NOMO-1 treated with DMSO at 0.1 percent for 48 hours (cell line): ENCODE data around the gene HEYL.
A peak's percentile ranks its signal among the peaks of the same experiment; 100 is the strongest.

ENCODE experiments used
- DNase-seq: peaks from one replicate; lab custom pipeline; 2025; ENCODE audit not compliant: unreplicated experiment; lab: John Stamatoyannopoulos, UW

Gene HEYL

GRCh38 chr1:39668111-39668510 is 28.7 kb upstream of the HEYL start:
- no peak for DNase-seq

GRCh38 chr1:39666772-39667171 is 27.3 kb upstream of the HEYL start:
- DNase-seq: no peak

- DNase-seq: no peak
Observed at GRCh38 chr1:39663559-39663958, 24.1 kb upstream of the HEYL start.

GRCh38 chr1:39662861-39663260 is 23.4 kb upstream of the HEYL start:
- no peak for DNase-seq

GRCh38 chr1:39659538-39659937 is 20.1 kb upstream of the HEYL start:
- DNase-seq: no peak

GRCh38 chr1:39659110-39659509 is 19.7 kb upstream of the HEYL start:
- no peak for DNase-seq

- DNase-seq: peak; percentile 71
Observed at GRCh38 chr1:39657923-39658485, 18.6 kb upstream of the HEYL start.

- no peak for DNase-seq
Observed at GRCh38 chr1:39657402-39657801, 18.0 kb upstream of the HEYL start.

- no peak for DNase-seq
Observed at GRCh38 chr1:39656391-39656790, 16.9 kb upstream of the HEYL start.

- DNase-seq: no peak
Observed at GRCh38 chr1:39655578-39656268, 16.3 kb upstream of the HEYL start.

GRCh38 chr1:39654291-39654690 is 14.8 kb upstream of the HEYL start:
- no peak for DNase-seq

- peak; percentile 47 for DNase-seq
Observed at GRCh38 chr1:39653546-39654031, 14.1 kb upstream of the HEYL start.

GRCh38 chr1:39652554-39652953 is 13.1 kb upstream of the HEYL start:
- no peak for DNase-seq

- no peak for DNase-seq
Observed at GRCh38 chr1:39652105-39652504, 12.7 kb upstream of the HEYL start.

- no peak for DNase-seq
Observed at GRCh38 chr1:39650431-39650830, 11.0 kb upstream of the HEYL start.

- no peak for DNase-seq
Observed at GRCh38 chr1:39649636-39650185, 10.3 kb upstream of the HEYL start.

- DNase-seq: no peak
Observed at GRCh38 chr1:39648496-39648895, 9.1 kb upstream of the HEYL start.

- DNase-seq: no peak
Observed at GRCh38 chr1:39647247-39647646, 7.8 kb upstream of the HEYL start.

- DNase-seq: no peak
Observed at GRCh38 chr1:39646232-39647081, 7.0 kb upstream of the HEYL start.

GRCh38 chr1:39645411-39646043 is 6.1 kb upstream of the HEYL start:
- DNase-seq: no peak

- no peak for DNase-seq
Observed at GRCh38 chr1:39643705-39644104, 4.3 kb upstream of the HEYL start.
